NOMO-1 treated with DMSO at 0.1 percent for 48 hours (cell line): ENCODE measurements around the gene MYO1H.
"Not testable (repeated sequence)": the region's sequence is repeated elsewhere in the genome, so short reads cannot be mapped to it uniquely, and the experiment has no call there.

Experiments
- DNase-seq: peaks from one replicate; lab custom pipeline; 2025; ENCODE audit not compliant: unreplicated experiment; lab: John Stamatoyannopoulos, UW

The MYO1H gene, protein sequence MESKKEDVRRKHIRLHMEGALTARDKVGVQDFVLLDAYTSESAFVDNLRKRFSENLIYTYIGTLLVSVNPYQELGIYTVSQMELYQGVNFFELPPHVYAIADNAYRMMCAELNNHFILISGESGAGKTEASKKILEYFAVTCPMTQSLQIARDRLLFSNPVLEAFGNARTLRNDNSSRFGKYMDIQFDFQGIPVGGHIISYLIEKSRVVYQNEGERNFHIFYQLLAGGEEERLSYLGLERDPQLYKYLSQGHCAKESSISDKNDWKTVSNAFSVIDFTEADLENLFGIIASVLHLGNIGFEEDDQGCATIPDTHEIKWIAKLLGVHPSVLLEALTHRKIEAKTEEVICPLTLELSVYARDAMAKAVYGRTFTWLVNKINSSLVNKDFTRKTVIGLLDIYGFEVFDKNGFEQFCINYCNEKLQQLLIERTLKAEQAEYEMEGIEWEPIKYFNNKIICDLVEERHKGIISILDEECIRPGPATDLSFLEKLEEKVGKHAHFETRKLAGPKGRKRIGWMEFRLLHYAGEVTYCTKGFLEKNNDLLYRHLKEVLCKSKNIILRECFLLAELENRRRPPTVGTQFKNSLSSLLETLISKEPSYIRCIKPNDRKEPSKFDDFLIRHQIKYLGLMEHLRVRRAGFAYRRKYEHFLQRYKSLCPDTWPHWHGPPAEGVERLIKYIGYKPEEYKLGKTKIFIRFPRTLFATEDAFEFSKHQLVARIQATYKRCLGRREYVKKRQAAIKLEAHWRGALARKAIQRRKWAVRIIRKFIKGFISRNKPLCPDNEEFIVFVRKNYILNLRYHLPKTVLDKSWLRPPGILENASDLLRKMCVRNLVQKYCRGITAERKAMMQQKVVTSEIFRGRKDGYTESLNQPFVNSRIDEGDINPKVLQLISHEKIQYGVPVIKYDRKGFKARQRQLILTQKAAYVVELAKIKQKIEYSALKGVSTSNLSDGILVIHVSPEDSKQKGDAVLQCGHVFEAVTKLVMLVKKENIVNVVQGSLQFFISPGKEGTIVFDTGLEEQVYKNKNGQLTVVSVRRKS

DNA sequence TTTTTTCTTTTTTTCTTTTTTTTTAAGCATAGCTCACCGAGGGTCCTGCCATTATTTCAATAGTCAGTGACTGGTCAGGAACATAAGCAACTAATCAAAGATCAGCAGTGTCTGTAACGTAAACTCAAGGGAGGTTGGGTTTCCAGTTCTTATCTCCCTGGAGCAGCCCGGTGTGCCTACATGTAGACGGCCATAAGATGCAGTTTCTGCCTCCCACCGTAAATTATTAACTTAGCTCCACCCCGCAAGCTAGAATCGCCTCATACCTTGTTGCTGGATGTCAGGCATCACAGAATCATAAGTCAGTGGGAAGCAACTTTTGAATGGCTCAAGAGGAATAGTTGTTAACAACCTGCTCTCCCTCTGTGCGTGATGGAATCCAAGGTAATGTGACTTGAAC lies at the start of gene MYO1H:
Gene MYO1H (plus strand): TSS at position 312 of the 400 bp plus-strand sequence. CDS start 61 bp downstream, at position 373.
- no peak for DNase-seq

DNA sequence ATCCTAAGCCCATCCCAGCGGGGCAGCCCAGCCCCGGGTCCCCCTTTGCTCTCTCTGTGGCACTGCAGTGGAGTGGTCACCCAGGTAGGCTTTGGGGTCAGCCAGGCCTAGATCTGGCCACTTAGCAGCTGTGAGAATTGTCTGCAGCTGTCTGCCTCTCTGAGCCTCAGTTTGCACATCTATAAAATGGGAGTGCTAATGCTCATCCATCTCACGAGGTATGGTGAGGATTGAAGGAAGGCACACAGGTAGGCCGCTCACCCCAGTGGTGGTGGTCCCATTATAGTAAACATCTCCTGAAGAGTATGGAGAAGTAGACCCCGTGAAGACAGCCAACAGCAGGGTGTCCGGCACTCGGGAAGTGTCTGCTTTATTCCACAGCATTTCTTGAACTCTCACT lies 47.9 kb upstream of the MYO1H start:
- no peak for DNase-seq

DNA sequence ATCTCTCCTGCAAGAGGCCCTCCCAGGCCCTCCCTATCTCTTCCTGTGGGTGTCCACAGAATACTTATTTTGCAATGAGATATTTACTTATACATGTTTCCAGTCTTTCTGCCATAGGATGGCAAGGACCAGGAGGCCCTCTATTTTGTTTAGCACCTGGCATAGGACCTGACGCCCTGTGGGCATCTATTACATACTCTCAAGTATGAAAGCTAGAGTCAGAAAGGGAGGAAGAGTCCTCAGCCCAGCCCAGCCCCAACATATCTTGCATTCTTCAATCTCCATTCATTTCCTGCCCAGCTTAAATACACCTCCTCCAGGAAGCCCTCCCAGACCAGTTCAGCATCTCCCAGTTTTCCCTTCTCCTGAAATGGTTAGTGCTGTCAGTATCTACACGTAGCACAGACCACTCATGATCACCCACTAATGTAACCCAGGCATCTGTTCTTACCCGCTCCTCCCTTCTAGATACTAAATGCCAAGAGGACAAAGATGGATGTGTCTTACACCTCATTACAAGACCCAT lies 46.0 kb upstream of the MYO1H start:
- DNase-seq = no peak

DNA sequence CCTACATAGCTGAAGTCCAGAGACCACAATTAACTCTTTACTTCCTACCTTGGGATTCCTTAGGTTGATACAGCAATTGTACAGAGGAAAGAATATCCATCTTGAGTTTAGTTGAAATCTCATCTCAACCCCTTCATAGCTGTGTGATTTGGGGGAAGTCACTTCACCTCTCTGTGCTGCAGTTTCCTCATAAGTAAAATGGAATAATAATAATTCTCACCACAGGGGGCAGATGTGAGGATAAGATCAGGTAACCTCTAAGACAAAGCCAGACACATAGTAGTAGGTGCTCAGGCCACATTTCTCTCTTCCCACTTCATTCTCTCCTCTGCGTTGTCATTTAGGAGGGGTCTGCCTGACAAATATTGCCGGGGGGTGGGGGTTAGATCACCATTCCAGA lies 45.3 kb upstream of the MYO1H start:
- peak; percentile 8 for DNase-seq

DNA sequence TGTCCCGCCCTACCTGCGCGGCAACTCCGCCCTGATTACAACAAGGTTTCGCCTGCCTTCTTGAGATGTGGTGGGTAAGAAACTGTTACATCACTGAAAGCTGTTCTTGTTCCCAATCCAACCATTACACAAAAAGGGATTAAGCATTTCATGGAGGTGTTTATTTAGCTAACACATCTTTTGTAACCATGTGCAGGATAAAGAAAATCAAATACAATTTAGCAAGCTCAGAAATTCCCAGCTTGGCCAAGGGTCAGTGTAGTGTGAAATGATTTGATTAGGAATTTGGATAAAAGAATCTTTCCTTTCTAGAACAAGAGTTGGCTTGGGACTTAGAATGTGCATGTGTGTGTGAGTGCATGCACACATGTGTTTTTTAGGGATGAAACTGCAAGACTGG lies 44.9 kb upstream of the MYO1H start:
- no peak for DNase-seq

DNA sequence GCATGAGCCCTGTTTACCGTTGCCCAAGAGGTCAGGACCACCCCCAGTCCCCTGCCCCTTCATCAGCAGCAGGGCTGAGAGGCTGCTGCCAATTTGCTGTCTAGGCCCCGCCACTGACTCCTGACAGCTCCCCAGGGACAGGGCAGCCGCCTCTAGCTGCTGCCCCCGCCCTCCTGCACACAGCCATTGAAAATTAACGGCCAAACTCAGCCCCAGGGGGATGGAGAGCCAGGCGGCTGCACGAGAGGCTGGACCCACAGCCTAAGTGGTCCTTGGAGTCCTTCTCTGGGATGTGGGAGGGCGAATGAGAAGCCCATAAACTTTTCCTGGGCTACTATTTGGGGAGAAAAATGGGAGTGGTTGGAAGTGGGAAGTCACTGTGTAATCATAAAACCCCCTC lies 43.2 kb upstream of the MYO1H start:
- DNase-seq = no peak

DNA sequence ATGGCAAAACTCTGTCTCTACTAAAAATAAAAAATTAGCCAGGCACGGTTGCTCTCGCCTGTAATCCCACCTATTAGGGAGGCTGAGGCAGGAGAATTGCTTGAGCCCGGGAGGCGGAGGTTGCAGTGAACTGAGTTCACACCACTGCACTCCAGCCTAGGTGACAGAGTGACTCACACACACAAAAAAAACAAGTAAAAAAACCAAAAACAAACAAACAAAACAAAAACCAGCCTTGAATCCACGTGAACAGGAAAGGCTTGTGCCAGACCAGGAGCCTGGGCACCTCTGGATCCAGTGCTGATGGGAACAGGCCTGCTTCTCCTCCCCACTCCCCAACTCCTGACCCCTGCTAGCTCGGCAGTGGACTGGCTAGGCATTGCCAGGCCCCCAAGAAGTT lies 42.2 kb upstream of the MYO1H start:
- DNase-seq = no peak

DNA sequence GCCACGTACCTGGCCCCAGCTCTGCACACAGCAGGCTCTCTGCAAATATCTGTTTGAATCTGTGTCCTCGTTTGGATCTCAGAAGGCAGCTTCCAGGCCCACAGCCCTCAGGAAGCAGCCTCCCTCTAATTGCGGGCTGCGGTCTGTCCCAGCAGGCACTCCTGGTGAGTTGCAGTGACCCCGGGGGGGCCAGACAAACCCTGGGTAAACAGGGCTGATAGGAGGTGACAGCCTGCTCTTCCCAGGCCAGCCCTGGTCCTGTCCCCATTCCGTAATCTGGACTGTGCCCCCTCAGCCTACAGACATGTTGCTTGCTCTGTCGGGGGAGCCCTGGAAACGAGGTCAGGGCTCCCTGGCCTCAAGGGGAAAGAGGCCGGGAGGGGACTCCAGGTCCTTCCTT lies 40.6 kb upstream of the MYO1H start:
- no peak for DNase-seq

DNA sequence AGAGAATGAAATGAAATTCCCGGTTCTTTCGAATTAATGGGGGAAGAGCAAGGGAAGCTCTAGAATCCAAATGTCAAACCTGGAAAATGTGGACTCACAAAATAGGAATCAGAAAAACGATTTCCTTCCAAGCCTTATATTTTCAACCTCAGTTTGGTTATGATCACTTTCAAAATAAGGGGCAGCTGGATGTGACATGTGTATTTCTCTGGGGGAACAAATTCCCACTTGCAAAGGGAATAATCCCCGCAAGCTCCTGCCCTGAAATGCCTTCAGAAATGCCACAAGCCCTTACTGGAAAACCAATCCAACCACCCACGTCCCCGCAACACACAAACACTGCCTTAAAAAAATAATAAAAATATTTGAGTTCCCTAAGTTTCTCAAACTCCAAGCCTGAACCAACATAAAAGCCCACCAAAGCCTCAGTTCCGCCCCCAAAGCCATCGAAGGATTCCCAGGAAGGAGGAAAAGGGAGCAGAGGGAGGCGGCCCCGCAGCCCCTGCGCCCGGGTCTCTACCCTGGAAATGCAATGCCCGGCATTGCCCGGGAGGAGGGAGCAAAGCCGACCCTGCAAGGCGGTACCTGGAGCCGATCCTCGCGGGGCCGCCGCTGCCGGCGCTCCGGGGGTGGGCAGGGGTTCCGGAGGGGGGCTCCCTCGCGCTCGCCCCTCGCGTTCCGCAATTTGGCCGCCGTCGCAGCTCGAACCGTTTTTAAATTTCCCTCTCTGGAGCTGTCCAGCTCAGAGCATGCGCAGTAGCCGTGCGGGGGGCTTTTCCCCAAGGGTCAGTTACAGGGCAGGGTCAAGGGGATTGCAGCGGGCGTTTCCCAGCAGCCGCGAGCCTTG lies 38.9 kb upstream of the MYO1H start, which contains the start of gene FOXN4:
Gene FOXN4 (minus strand): TSS at position 751 of the 847 bp plus-strand sequence. CDS start 963 bp downstream, outside the sequence.
- DNase-seq = no peak

DNA sequence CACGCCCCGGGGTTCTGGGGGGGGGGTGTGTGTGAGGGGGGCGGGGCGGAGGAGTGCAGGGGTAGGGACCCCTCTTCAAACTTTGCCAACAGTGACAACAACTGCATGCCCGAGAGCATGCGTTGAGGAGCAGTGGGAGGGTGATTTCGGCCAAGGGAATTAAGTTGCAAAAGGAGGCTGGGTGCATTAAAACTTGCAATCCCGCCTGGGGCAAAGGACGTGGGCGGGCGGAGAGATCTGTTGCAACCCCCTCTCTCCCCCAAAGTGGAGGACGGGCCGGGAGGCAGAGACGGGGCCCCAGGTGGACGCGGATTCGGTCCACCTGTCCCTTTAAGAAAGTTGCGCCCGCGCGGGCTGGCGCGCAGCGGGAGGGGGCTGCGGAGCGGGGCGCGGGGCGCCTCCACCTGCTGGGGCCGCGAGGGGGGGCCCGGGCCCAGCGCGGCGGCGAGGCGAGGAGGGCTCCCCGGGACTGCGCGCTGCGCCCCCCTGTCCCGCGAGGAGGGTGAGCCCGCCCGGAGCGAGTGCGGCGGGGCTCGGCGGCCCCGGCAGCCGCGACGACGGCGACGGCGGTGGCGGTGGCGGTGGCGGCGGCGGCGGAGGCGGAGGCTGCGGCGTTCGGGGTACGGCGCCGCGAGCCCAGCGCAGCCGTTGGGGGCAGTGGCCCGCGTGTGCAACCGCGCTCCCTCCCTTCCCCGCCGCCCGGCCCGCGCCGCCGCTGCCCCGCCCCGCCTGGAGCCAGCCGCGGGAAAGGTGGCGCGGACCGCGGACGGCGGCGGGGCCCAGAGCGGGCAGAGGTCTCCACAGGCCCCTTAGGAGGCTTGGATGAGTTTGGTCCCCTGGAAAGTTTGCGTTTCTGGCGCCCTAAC lies 38.1 kb upstream of the MYO1H start:
- no peak for DNase-seq

DNA sequence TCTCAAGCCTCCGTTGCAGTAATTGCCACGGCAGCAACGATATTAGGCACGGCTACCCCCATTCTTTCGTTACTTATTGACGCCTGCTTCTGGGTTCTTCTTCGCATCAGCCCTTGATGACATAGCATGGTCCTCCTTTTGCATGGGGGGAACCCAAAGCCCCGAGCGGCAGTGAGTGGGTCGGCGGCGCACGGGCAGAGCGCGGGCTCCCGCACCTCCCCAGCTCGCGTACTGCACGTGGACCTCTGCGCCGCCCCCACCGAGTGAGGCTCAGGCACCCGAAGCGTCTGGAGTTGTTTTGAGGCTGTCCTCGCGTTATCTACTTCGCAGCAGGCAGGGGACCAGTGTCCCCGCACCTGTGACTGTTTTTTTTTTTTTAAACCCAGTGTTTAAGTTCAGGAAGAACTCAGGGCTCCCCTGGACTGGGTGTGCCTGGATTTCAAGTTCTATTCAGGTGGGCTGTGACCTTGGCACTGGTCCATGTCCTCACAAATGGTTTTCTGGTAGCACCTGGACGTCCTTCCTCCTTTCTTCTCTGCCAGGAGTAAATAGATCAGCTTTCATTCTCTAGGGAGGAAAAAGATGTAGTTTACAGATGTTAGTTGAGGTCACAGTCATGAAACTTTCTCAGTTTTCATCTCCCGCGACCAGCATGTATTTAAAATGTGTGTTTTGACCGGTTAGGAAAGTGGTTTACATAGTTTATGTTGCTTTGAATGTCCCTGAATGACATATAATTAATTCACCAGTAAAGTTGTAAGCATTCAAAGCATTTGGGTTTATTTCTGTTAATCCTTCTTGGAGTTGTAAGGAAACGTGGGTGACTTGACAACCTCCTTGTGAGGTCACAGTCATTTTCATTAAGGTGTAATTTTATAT lies 37.2 kb upstream of the MYO1H start:
- DNase-seq = no peak

DNA sequence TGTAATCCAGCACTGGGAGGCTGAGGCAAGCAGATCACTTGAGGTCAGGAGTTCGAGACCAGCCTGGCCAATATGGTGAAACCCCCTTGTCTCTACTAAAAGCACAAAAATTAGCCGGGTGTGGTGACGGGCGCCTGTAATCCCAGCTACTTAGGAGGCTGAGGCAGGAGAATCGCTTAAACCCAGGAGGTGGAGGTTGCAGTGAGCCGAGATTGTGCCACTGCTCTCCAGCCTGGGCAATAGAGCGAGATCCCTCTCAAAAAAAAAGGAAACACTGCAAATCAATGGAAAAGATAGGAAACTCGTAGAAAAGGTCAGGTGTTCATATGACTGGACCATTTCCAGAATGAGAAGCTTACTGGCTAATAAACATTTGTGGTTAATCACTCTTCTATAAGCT lies 26.4 kb upstream of the MYO1H start:
- DNase-seq = not testable (repeated sequence)

DNA sequence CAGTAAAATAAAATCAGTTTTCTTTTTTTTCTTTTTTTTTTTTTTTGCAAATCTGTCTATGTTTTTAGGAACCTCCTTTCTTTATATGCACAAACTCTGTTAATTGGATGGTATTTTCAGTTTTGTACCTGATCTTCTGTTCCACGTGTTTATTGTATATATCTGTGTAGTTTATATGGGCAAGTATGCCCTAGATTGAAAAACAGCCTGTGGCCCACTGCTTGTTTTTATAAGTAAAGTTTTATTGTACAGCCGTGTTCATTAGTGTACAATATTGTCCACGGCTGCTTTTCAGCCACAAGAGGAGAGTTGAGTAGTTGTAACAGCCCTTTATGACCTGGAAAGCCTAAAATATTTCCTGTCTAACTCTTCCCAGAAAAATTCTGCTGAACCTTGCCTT lies 18.7 kb upstream of the MYO1H start:
- no peak for DNase-seq

DNA sequence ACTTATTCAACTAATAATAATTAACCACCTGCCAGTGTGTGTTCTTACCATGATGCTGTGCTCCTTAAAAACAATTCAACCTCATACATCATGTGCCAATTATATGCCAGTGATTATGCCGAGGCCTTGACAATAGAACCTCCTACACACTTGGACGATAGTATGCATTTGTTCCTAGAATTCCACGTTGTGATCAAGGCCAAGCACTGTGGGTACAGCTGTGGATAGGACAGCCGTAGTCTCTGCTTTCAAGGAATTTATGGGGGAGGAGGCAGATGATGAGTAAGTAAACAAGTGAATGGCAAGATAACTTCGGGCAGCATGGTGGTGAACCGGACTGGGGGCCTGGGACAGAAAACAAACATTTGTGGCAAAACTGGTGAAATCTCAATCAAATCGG lies 18.0 kb upstream of the MYO1H start:
- no peak for DNase-seq

DNA sequence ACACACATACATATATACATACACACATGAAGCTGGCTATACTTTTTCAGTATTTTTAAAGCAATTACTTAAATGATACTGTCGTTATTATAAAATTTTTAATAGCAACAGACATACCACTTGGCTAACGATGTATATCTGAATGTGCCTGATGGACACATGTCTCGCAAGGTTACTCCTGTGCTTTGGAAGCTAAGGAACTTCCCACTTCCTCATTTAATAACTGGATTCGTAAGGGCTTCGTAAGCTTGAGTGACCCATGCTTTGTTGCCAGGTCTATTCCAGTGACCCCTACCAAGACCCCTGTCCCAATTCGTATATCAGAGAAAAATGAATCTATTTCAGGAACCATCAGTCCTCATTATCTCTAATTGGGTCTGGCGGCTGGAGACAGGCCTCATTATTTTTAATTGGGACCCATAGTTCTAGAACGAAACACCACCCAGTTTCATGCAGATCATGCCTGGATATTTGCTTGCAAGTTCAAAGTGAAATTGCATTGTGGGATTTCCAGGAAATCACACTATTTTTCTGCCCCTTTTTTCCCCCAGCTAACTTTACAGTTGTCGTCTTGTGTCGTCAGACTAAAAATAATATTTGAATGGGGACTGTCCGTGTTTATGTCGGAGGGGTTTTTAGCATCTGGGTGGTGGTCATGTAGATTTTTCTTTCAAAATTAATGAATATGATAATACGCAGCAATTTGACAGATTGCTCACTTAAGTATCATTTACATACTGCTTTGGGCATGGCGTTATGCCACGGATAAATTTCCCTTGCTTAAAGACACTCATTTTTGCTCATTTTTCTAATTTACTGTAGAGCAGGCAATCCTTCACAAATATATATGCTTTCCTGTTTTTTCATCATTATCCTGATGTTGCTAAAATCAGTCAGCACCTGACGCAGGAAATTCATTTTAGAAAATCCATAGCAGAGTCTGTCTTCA lies 17.1 kb upstream of the MYO1H start:
- no peak for DNase-seq

DNA sequence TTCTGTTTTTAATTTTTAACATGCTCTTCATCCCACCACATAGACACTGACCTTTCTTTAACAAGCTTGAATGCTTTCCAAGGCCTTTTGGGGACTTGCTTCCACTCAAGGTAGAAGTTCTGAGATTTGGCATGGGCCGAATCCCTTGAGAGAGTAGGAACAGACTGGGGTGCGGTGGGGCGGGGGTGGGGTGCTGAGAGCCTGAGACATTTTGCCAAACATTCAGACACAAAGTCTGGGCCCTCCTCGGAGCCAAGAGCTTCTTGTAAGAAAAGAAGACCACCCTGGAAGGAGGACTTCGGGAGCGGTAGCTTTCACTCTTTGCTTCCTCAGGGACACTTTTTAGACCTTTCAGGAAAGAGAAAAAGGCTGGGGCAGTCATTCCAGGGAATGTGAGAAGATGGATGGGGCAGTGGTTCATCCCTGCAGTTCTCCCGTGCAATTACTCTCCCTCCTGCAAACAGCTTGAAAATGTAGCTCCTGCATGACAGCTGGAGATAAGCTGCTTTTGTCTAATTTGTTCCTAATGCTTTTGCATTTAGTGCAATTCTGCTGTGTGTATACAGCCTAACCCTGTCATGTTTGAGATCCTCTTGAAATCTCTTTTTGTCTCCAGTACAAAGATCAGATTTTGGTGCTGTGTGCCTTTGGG lies 16.3 kb upstream of the MYO1H start:
- DNase-seq = no peak

DNA sequence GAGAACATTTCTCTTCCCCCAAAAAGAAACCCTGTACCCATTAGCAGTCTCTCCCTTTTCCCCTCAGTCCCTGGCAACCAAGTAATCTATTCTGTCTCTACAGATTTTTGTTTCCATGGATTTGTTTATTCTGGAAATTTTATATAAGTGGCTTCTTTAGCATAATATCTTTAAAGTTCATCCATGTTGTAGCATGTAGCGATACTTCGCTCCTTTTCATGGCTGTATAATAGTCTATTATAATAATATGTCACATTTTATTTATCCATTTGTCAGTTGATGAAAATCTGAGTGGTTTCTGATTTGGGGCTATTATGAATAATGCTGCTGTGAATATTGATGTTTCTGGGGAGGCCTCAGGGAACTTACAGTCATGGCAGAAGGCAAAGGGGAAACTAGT lies 12.8 kb upstream of the MYO1H start:
- no peak for DNase-seq
